H9 (cell line): ENCODE measurements around the gene CFAP299. TPM values are rescaled to one million over a fixed set of nuclear protein-coding genes. Genes with fewer than 3 reads are reported as not detected.

Experiments
- DNase-seq: peaks from one replicate; pipeline ENCODE4 v3.0.0-alpha.2; 2017
- H2AFZ ChIP-seq: one replicate; pipeline ENCODE4 v1.6.1; 2013; ENCODE audit warnings: mild to moderate bottlenecking, low read length, control low read depth, moderate library complexity
- H2AK5ac ChIP-seq: 2 replicates; pipeline ENCODE4 v1.6.1; 2013; ENCODE audit warnings: low read length, control low read depth, mixed read lengths; ENCODE audit not compliant: insufficient read length
- H2BK120ac ChIP-seq: one replicate; pipeline ENCODE4 v1.6.1; 2013; ENCODE audit warnings: low read depth, mild to moderate bottlenecking, low read length, control low read depth, inconsistent platforms; ENCODE audit not compliant: poor library complexity, severe bottlenecking
- H2BK12ac ChIP-seq: 2 replicates; pipeline ENCODE4 v1.6.1; 2013; ENCODE audit warnings: low read length, control low read depth, mixed read lengths, low read depth; ENCODE audit not compliant: insufficient read length
- H2BK15ac ChIP-seq: 2 replicates; pipeline ENCODE4 v1.6.1; 2013; ENCODE audit warnings: low read depth, low read length, control low read depth
- H2BK20ac ChIP-seq: one replicate; pipeline ENCODE4 v1.6.1; 2013; ENCODE audit warnings: low read depth, mild to moderate bottlenecking, low read length, control low read depth, inconsistent platforms; ENCODE audit not compliant: poor library complexity, severe bottlenecking
- H2BK5ac ChIP-seq: 2 replicates; pipeline ENCODE4 v1.6.1; 2013; ENCODE audit warnings: low read length, control low read depth, mixed read lengths; ENCODE audit not compliant: insufficient read length
- H3K14ac ChIP-seq: 2 replicates; pipeline ENCODE4 v1.6.1; 2013; ENCODE audit warnings: low read length, control low read depth; ENCODE audit not compliant: insufficient read depth
- H3K18ac ChIP-seq: 2 replicates; pipeline ENCODE4 v1.6.1; 2013; ENCODE audit warnings: low read depth, mild to moderate bottlenecking, mixed read lengths, low read length, control low read depth; ENCODE audit not compliant: insufficient read length
- H3K23ac ChIP-seq: 2 replicates; pipeline ENCODE4 v1.6.1; 2013; ENCODE audit warnings: low read length, control low read depth, mixed read lengths, low read depth; ENCODE audit not compliant: insufficient read length
- H3K23me2 ChIP-seq: 2 replicates; pipeline ENCODE4 v1.6.1; 2013; ENCODE audit warnings: low read depth, mild to moderate bottlenecking, mixed read lengths, low read length, control low read depth; ENCODE audit not compliant: insufficient read length, poor library complexity, severe bottlenecking
- H3K27ac ChIP-seq: 2 replicates; pipeline ENCODE4 v1.5.1; 2013; ENCODE audit warnings: low read length, control low read depth, mixed read lengths, low read depth; ENCODE audit not compliant: insufficient read length
- H3K27me3 ChIP-seq: 2 replicates; pipeline ENCODE4 v1.6.1; 2013; ENCODE audit warnings: low read length, control low read depth, inconsistent platforms; ENCODE audit not compliant: insufficient read depth
- H3K4ac ChIP-seq: 2 replicates; pipeline ENCODE4 v1.6.1; 2013; ENCODE audit warnings: low read depth, mild to moderate bottlenecking, control low read depth, inconsistent platforms, low read length, moderate library complexity
- H3K4me1 ChIP-seq: 2 replicates; pipeline ENCODE4 v1.6.1; 2013; ENCODE audit warnings: low read length, control low read depth, inconsistent platforms; ENCODE audit not compliant: insufficient read depth
- H3K4me2 ChIP-seq: 2 replicates; pipeline ENCODE4 v1.6.1; 2013; ENCODE audit warnings: low read length, control low read depth, mixed read lengths; ENCODE audit not compliant: insufficient read length, insufficient read depth
- H3K56ac ChIP-seq: 2 replicates; pipeline ENCODE4 v1.6.1; 2013; ENCODE audit warnings: low read depth, mild to moderate bottlenecking, mixed read lengths, low read length, control low read depth; ENCODE audit not compliant: insufficient read length
- H3K79me1 ChIP-seq: 2 replicates; pipeline ENCODE4 v1.6.1; 2013; ENCODE audit warnings: low read depth, mild to moderate bottlenecking, moderate library complexity, low read length, control low read depth, inconsistent platforms; ENCODE audit not compliant: insufficient read depth, poor library complexity, severe bottlenecking
- H3K79me2 ChIP-seq: 2 replicates; pipeline ENCODE4 v1.6.1; 2013; ENCODE audit warnings: low read length, control low read depth, inconsistent platforms; ENCODE audit not compliant: insufficient read depth
- H3K9ac ChIP-seq: 2 replicates; pipeline ENCODE4 v1.6.1; 2013; ENCODE audit warnings: low read length, control low read depth, mixed read lengths; ENCODE audit not compliant: insufficient read length; ENCODE audit errors: extremely low read depth
- H3K9me3 ChIP-seq: one replicate; pipeline ENCODE4 v1.6.1; 2013; ENCODE audit warnings: low read depth, low read length, inconsistent platforms; ENCODE audit not compliant: control insufficient read depth
- H3T11ph ChIP-seq: one replicate; pipeline ENCODE4 v1.6.1; 2013; ENCODE audit warnings: mild to moderate bottlenecking, low read length, control low read depth, inconsistent platforms
- H4K20me1 ChIP-seq: one replicate; pipeline ENCODE4 v1.6.1; 2013; ENCODE audit not compliant: control insufficient read depth, insufficient read length, insufficient read depth
- H4K5ac ChIP-seq: 2 replicates; pipeline ENCODE4 v1.6.1; 2013; ENCODE audit warnings: low read depth, mild to moderate bottlenecking, mixed read lengths, low read length, control low read depth; ENCODE audit not compliant: insufficient read length
- H4K8ac ChIP-seq: replicated peaks from 2 replicates; pipeline ENCODE4 v1.6.1; 2013; ENCODE audit warnings: low read length, control low read depth, mixed read lengths, low read depth; ENCODE audit not compliant: insufficient read length
- H4K91ac ChIP-seq: 2 replicates; pipeline ENCODE4 v1.6.1; 2013; ENCODE audit warnings: low read depth, mild to moderate bottlenecking, moderate library complexity, mixed read lengths, low read length, control low read depth; ENCODE audit not compliant: insufficient read length
- H3K27ac Mint-ChIP-seq, 3 experiments: 2 replicates in 2 of 3; 3 replicates in 1 of 3; pipeline ENCODE4 v1.8.0; 2020 to 2021; ENCODE audit warnings: mixed read lengths in 3 of 3, mild to moderate bottlenecking in 1 of 3, moderate library complexity in 1 of 3
- H3K27me3 Mint-ChIP-seq: 2 replicates; pipeline ENCODE4 v1.8.0; 2021; ENCODE audit warnings: low read depth, mild to moderate bottlenecking, moderate library complexity, mixed read lengths
- H3K36me3 Mint-ChIP-seq, 3 experiments: 2 replicates in 2 of 3; 3 replicates in 1 of 3; pipeline ENCODE4 v1.8.0; 2020 to 2021; ENCODE audit warnings: low read depth in 3 of 3, mixed read lengths in 3 of 3; ENCODE audit not compliant: insufficient read depth in 1 of 3
- H3K4me1 Mint-ChIP-seq, 2 experiments: 2 replicates each; pipeline ENCODE4 v1.8.0; 2020; ENCODE audit warnings: mixed read lengths in 2 of 2
- H3K4me3 Mint-ChIP-seq, 2 experiments: 2 replicates in 1 of 2; 3 replicates in 1 of 2; pipeline ENCODE4 v1.8.0; 2020 to 2021; ENCODE audit warnings: mild to moderate bottlenecking in 2 of 2, mixed read lengths in 2 of 2, moderate library complexity in 1 of 2
- H3K9me3 Mint-ChIP-seq, 2 experiments: 2 replicates in 1 of 2; 3 replicates in 1 of 2; pipeline ENCODE4 v1.8.0; 2020; ENCODE audit warnings: mild to moderate bottlenecking in 2 of 2, mixed read lengths in 2 of 2, moderate library complexity in 1 of 2
- total RNA-seq: library from RNA; stranded (reverse); gene quantifications from 2 replicates; pipeline ENCODE4 v1.2.1, GENCODE V29; 2021
- TF ChIP-seq, protein P1 (sequence below): fragments of 200-600 bp; sonication (generic); conservative IDR thresholded peaks from 3 replicates; pipeline ENCODE4 v1.8.0; 2021; ENCODE audit warnings: antibody characterized with exemption, mild to moderate bottlenecking

The CFAP299 gene
- total RNA-seq, 1 experiment from 2014 or later, result not detected

DNA sequence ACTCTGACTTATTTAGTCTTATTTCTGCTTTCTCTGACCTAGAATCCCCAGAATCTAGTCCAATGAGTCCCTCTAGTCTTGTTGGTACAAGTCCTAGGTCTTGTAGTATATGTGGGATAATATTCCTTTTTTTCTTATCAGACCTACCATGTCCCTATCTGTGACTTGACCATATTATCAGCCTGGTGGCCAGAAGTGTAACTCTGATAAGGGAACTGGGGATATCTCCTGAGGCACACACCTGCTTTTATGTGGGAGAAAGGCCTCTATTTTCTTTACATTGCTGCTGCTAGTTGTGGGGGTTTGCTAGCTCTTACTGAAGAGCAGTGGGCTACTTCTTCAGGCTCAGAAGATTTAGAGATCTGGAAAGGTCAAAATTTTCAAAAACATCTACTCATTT is 38.6 kb downstream of the CFAP299 start:
- Mint-ChIP-seq H3K27ac (no peak overlapping the region), H3K27me3 (peaks cover 3% of the 10 kb centered on the region; the same call in 1 of the 2 replicates), H3K9me3 (peaks cover 25 to 33% of the 10 kb centered on the region in 2 experiments), H3K4me3 (no peak overlapping the region), H3K36me3 (peaks cover 24 to 36% (median 25%) of the 10 kb centered on the region in 3 experiments), H3K4me1 (no peaks in the 10 kb centered on the region)
- Histone ChIP-seq H3K56ac (no peak overlapping the region), H3K9ac (no peak overlapping the region), H3K27me3 (no peaks in the 10 kb centered on the region), H2BK5ac (no peak overlapping the region), H2BK120ac (no peak overlapping the region), H2BK20ac (no peak overlapping the region), H3K79me1 (no peaks in the 10 kb centered on the region), H3K27ac (no peak overlapping the region), H2BK15ac (no peak overlapping the region), H3K9me3 (peaks cover 11% of the 10 kb centered on the region), H3K23ac (no peak overlapping the region), H3K18ac (no peak overlapping the region), H3K4ac (no peak overlapping the region), H3K4me1 (no peaks in the 10 kb centered on the region), H2AK5ac (no peak overlapping the region), H3K79me2 (no peaks in the 10 kb centered on the region), H2AFZ (no peak overlapping the region), H3K4me2 (no peak overlapping the region), H3T11ph (no peak overlapping the region), H3K14ac (no peak overlapping the region), H4K8ac (no peak overlapping the region), H4K20me1 (no peaks in the 10 kb centered on the region), H4K91ac (no peak overlapping the region), H2BK12ac (no peak overlapping the region), H4K5ac (no peak overlapping the region), H3K23me2 (no peaks in the 10 kb centered on the region)
- DNase-seq, result no peak
- TF ChIP-seq, protein P1, sequence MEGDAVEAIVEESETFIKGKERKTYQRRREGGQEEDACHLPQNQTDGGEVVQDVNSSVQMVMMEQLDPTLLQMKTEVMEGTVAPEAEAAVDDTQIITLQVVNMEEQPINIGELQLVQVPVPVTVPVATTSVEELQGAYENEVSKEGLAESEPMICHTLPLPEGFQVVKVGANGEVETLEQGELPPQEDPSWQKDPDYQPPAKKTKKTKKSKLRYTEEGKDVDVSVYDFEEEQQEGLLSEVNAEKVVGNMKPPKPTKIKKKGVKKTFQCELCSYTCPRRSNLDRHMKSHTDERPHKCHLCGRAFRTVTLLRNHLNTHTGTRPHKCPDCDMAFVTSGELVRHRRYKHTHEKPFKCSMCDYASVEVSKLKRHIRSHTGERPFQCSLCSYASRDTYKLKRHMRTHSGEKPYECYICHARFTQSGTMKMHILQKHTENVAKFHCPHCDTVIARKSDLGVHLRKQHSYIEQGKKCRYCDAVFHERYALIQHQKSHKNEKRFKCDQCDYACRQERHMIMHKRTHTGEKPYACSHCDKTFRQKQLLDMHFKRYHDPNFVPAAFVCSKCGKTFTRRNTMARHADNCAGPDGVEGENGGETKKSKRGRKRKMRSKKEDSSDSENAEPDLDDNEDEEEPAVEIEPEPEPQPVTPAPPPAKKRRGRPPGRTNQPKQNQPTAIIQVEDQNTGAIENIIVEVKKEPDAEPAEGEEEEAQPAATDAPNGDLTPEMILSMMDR, result no peak
